ENCODE data around the gene PSD. TPM values are rescaled to one million over a fixed set of nuclear protein-coding genes. Genes with fewer than 3 reads are reported as not detected.

Gene PSD
- total and polyA plus RNA-seq, 10 of the 15 experiments (the other 5 are each of a cell fraction or from before 2014, with no cell fraction given) = 0.11 to 2.0 (median 0.49) TPM; not detected in 2

DNA sequence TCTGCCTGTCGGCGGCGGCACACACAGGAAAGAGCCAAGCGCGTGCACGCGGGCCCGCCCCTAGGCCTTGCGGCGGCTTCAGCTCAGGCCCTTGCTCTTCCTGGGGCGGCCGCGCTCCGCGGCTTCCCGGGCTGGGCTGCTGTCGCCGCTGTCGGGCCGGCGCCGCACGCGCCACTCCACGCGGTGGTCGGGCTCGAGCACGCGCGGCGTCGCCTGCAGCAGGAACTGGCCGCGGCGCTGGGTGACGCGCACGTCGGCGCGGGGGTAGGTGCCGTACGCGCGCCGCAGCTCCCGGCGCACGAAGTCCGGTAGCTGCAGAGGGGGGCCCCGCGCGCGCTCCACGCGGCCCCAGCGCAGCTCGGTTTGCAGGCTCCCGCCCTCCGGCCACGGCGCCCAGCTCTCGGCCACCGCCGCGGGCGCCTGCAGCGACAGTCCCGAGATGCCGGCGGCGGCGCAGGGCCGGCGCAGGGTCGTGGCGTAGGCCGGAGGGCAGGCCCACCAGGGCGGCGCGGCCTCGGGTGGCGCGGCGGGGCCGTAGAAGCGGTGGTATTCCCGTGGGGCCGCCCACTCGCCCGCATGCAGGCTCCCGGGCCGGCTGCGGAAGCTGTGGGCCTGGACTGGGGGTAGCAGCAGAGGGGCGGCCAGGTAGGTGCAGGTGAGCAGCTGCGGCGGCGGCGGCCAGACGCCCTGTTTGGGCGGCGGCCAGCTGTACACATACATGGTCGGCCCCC is 32.0 kb upstream of the PSD start (continued):
- TF ChIP-seq USF1 (IDR thresholded peaks at IDR 0.05; ENCODE audit: borderline replicate concordance, extremely low read length, insufficient read depth, low read depth, low read length) = no peak
- 0 out of 2 replicates have a peak, but pooled peaks have one; percentile 19 for TF ChIP-seq CBX5 (IDR thresholded peaks at IDR 0.05; ENCODE audit: low read depth)
- peak; percentile 87 to 96 for TF ChIP-seq BHLHE40 (IDR thresholded peaks at IDR 0.05; ENCODE audit: borderline replicate concordance in 1 of 2, low read depth in 2 of 2, low read length in 1 of 2)
- 0 out of 2 replicates have a peak, but pooled peaks have one; percentile 25 for TF ChIP-seq RUNX3 (IDR thresholded peaks at IDR 0.05; ENCODE audit: low read length)
- TF ChIP-seq POLR2A (IDR thresholded peaks at IDR 0.05; ENCODE audit: low read depth, low read length) = peak; percentile 79
- peak; percentile 50; the same call in 1 of the 2 replicates for TF ChIP-seq YY1 (IDR thresholded peaks at IDR 0.05; ENCODE audit: low read depth, low read length)
- peak; percentile 83; the same call in 1 of the 2 replicates for TF ChIP-seq SMARCA5 (IDR thresholded peaks at IDR 0.05)
- TF ChIP-seq KDM1A (IDR thresholded peaks at IDR 0.05; ENCODE audit: borderline replicate concordance) = no peak
- peak; percentile 77; the same call in 1 of the 2 replicates for TF ChIP-seq SIN3A (IDR thresholded peaks at IDR 0.05; ENCODE audit: low read depth, low read length)
- peak; percentile 93 for TF ChIP-seq MXI1 (IDR thresholded peaks at IDR 0.05; ENCODE audit: low read depth, low read length)
- no peak for TF ChIP-seq HSF1 (IDR thresholded peaks at IDR 0.05; ENCODE audit: low read depth, low read length)
- no peak for TF ChIP-seq CREB1 (IDR thresholded peaks at IDR 0.05; ENCODE audit: low read depth)
- TF ChIP-seq NR2C2 (IDR thresholded peaks at IDR 0.05; ENCODE audit: borderline replicate concordance, control insufficient read depth, insufficient read length, low read depth) = no peak
- TF ChIP-seq, protein P1, sequence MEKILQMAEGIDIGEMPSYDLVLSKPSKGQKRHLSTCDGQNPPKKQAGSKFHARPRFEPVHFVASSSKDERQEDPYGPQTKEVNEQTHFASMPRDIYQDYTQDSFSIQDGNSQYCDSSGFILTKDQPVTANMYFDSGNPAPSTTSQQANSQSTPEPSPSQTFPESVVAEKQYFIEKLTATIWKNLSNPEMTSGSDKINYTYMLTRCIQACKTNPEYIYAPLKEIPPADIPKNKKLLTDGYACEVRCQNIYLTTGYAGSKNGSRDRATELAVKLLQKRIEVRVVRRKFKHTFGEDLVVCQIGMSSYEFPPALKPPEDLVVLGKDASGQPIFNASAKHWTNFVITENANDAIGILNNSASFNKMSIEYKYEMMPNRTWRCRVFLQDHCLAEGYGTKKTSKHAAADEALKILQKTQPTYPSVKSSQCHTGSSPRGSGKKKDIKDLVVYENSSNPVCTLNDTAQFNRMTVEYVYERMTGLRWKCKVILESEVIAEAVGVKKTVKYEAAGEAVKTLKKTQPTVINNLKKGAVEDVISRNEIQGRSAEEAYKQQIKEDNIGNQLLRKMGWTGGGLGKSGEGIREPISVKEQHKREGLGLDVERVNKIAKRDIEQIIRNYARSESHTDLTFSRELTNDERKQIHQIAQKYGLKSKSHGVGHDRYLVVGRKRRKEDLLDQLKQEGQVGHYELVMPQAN (conservative IDR thresholded peaks at IDR 0.05) = peak; percentile 92
- TF ChIP-seq, protein P2, sequence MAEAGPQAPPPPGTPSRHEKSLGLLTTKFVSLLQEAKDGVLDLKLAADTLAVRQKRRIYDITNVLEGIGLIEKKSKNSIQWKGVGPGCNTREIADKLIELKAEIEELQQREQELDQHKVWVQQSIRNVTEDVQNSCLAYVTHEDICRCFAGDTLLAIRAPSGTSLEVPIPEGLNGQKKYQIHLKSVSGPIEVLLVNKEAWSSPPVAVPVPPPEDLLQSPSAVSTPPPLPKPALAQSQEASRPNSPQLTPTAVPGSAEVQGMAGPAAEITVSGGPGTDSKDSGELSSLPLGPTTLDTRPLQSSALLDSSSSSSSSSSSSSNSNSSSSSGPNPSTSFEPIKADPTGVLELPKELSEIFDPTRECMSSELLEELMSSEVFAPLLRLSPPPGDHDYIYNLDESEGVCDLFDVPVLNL (IDR thresholded peaks at IDR 0.05; ENCODE audit: low read depth, low read length) = no peak
- TF ChIP-seq BACH1 (IDR thresholded peaks at IDR 0.05; ENCODE audit: borderline replicate concordance) = peak; percentile 91
- TF ChIP-seq IKZF1 (conservative IDR thresholded peaks at IDR 0.05) = peak; percentile 85
- TF ChIP-seq NFIC (IDR thresholded peaks at IDR 0.05; ENCODE audit: low read depth, low read length) = no peak
- TF ChIP-seq, protein P3, sequence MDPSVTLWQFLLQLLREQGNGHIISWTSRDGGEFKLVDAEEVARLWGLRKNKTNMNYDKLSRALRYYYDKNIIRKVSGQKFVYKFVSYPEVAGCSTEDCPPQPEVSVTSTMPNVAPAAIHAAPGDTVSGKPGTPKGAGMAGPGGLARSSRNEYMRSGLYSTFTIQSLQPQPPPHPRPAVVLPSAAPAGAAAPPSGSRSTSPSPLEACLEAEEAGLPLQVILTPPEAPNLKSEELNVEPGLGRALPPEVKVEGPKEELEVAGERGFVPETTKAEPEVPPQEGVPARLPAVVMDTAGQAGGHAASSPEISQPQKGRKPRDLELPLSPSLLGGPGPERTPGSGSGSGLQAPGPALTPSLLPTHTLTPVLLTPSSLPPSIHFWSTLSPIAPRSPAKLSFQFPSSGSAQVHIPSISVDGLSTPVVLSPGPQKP (IDR thresholded peaks at IDR 0.05; ENCODE audit: low read depth, low read length) = 0 out of 2 replicates have a peak, but pooled peaks have one; percentile 16
- TF ChIP-seq SUPT20H (IDR thresholded peaks at IDR 0.05; ENCODE audit: borderline replicate concordance, control insufficient read depth, low read depth, low read length) = no peak
- TF ChIP-seq DPF2 (IDR thresholded peaks at IDR 0.05) = peak; percentile 91; the same call in 1 of the 2 replicates
- TF ChIP-seq, protein P4, sequence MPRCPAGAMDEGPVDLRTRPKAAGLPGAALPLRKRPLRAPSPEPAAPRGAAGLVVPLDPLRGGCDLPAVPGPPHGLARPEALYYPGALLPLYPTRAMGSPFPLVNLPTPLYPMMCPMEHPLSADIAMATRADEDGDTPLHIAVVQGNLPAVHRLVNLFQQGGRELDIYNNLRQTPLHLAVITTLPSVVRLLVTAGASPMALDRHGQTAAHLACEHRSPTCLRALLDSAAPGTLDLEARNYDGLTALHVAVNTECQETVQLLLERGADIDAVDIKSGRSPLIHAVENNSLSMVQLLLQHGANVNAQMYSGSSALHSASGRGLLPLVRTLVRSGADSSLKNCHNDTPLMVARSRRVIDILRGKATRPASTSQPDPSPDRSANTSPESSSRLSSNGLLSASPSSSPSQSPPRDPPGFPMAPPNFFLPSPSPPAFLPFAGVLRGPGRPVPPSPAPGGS (IDR thresholded peaks at IDR 0.05; ENCODE audit: borderline replicate concordance, insufficient read depth, low read depth, low read length, poor library complexity, severe bottlenecking) = no peak

Data from GM12878 (cell line).